Transverse colon (tissue), 4 donors: ENCODE measurements around the gene HMCN1. TPM values are rescaled to one million over a fixed set of nuclear protein-coding genes. Genes with fewer than 3 reads are reported as not detected.

Experiments
- DNase-seq: peaks from one replicate; pipeline ENCODE4 v3.0.0-alpha.2; 2019
- H3K27ac ChIP-seq, 4 donors: fragments of 200-600 bp; sonication (generic); 2 replicates each; pipeline ENCODE4 v1.5.1; 2016 to 2018; ENCODE audit warnings: inconsistent platforms in 4 of 4
- H3K27me3 ChIP-seq: fragments of 200-600 bp; sonication (generic); 2 replicates; pipeline ENCODE4 v1.5.1; 2017; ENCODE audit warnings: inconsistent platforms
- H3K36me3 ChIP-seq, 4 donors: fragments of 200-600 bp; sonication (generic); 2 replicates each; pipeline ENCODE4 v1.5.1; 2017 to 2019; ENCODE audit warnings: inconsistent platforms in 4 of 4
- H3K4me1 ChIP-seq, 4 donors: fragments of 200-600 bp; sonication (generic); 2 replicates each; pipeline ENCODE4 v1.5.1; 2017 to 2020; ENCODE audit warnings: inconsistent platforms in 4 of 4
- H3K4me3 ChIP-seq, 4 donors: fragments of 200-600 bp; sonication (generic); 1 replicate in 1 of 4; 2 replicates in 3 of 4; pipeline versions ENCODE4 v1.5.1 to v1.6.1; 2017 to 2019; ENCODE audit warnings: inconsistent platforms in 4 of 4
- H3K9me3 ChIP-seq, 2 donors: fragments of 200-600 bp; sonication (generic); 2 replicates each; pipeline ENCODE4 v1.5.1; 2017 to 2019; ENCODE audit warnings: inconsistent platforms in 2 of 2
- CTCF ChIP-seq, 5 experiments: fragments of 200-600 bp in 3 of 5; fragments of 450-650 bp in 2 of 5; sonication (generic) in 3 of 5; IDR thresholded peaks; 1 replicate in 2 of 5; 2 replicates in 3 of 5; pipeline ENCODE4 v1.5.1; 2016 to 2017; ENCODE audit warnings: antibody characterized with exemption in 5 of 5, inconsistent platforms in 3 of 5, mild to moderate bottlenecking in 2 of 5, moderate library complexity in 1 of 5
- EP300 ChIP-seq: sonication (generic); formaldehyde crosslinking; IDR thresholded peaks from one replicate; pipeline ENCODE4 v1.6.1; 2017; ENCODE audit warnings: antibody characterized with exemption, low read depth
- POLR2A ChIP-seq: fragments of 450-650 bp; IDR thresholded peaks from one replicate; pipeline ENCODE4 v1.6.1; 2016; ENCODE audit warnings: antibody characterized with exemption, mild to moderate bottlenecking, moderate library complexity
- POLR2AphosphoS5 ChIP-seq, 3 donors: sonication (generic); formaldehyde crosslinking; IDR thresholded peaks; one replicate each; pipeline ENCODE4 v1.6.1; 2016; ENCODE audit warnings: antibody characterized with exemption in 3 of 3
- WGBS, 2 donors: methylation state at CpG; one replicate each; pipeline ENCODE4 v1.1.5; 2018; ENCODE audit warnings: low coverage in 1 of 2; 5-methylcytosine and 5-hydroxymethylcytosine counted together
- in situ Hi-C, 4 donors: fragments of 200-750 bp; cut with MboI; loops; one replicate each; pipeline versions ENCODE4 v1.15.0 to v1.15.1; 2017; ENCODE audit warnings: low sequenced_read_pairs in 3 of 4, low pct_ligation_motif_present in 1 of 4, low pct_unique_long_range_greater_than_20kb in 1 of 4
- intact Hi-C: fragments of 100-400 bp; cut with DNase I; formaldehyde crosslinking; loops from one replicate; pipeline ENCODE4 v1.15.1; 2023; ENCODE audit warnings: low total_unique reads
- total RNA-seq, 4 donors: library from RNA; depleted of rRNA; stranded (reverse); fragments of >200 nt; gene quantifications; one replicate each; pipeline ENCODE4 v1.1.0, GENCODE V29; 2016

HMCN1 gene
- total RNA-seq, 4 donors from 2014 or later, result 1.1 to 2.7 (median 2.1) TPM

GRCh38 chr1:186086583-186086982 lies 352.4 kb downstream of the HMCN1 start:
- DNase-seq, result no peak
- intact Hi-C loops (no loop called here), in situ Hi-C loops (no loop called here)
- Histone ChIP-seq H3K9me3 (no peaks in the 10 kb centered on the region), H3K27ac (no peak overlapping the region), H3K27me3 (no peaks in the 10 kb centered on the region), H3K36me3 (no peaks in the 10 kb centered on the region), H3K4me3 (no peak overlapping the region), H3K4me1 (peaks cover 0 to 6% (median 2%) of the 10 kb centered on the region in 4 donors)
- TF ChIP-seq CTCF (IDR thresholded peaks at IDR 0.05) (no peak), EP300 (no peak), POLR2A (no peak), POLR2AphosphoS5 (IDR thresholded peaks at IDR 0.05) (no peak)
- 90 to 97% methylated on average over 3 of the region's 3 CpGs for WGBS, 2 donors

- H3K9me3 ChIP-seq, result no peaks in the 10 kb centered on the region
- no peaks in the 10 kb centered on the region for H3K27me3 ChIP-seq
- H3K4me3 ChIP-seq, result no peak overlapping the region
- WGBS, 2 donors, result 82 to 90% methylated on average over 4 of the region's 4 CpGs
- no peak for DNase-seq
- H3K27ac ChIP-seq, result no peak overlapping the region
- H3K4me1 ChIP-seq, result no peaks in the 10 kb centered on the region
- H3K36me3 ChIP-seq, result no peaks in the 10 kb centered on the region
- in situ Hi-C loops (no loop called here), intact Hi-C loops (no loop called here)
- TF ChIP-seq CTCF (IDR thresholded peaks at IDR 0.05) (no peak), POLR2AphosphoS5 (IDR thresholded peaks at IDR 0.05) (no peak), EP300 (no peak), POLR2A (no peak)
These were observed 355.7 kb downstream of the HMCN1 start for GRCh38 chr1:186089940-186090339.

GRCh38 chr1:186091222-186091720 lies 357.1 kb downstream of the HMCN1 start:
- intact Hi-C loops, result no loop called here
- no peak overlapping the region for H3K27ac ChIP-seq
- no peaks in the 10 kb centered on the region for H3K4me1 ChIP-seq
- in situ Hi-C loops, result no loop called here
- H3K36me3 ChIP-seq, result no peaks in the 10 kb centered on the region
- no peak for TF ChIP-seq POLR2A
- no peak for TF ChIP-seq EP300
- no peak for TF ChIP-seq CTCF (IDR thresholded peaks at IDR 0.05)
- H3K27me3 ChIP-seq, result no peaks in the 10 kb centered on the region
- H3K4me3 ChIP-seq, result no peak overlapping the region
- DNase-seq, result no peak
- no peaks in the 10 kb centered on the region for H3K9me3 ChIP-seq

- in situ Hi-C loops (no loop called here), intact Hi-C loops (no loop called here)
- no peak for DNase-seq
- H3K4me1 ChIP-seq, result no peaks in the 10 kb centered on the region
- no peaks in the 10 kb centered on the region for H3K27me3 ChIP-seq
- 14 to 21% methylated on average over 2 of the region's 2 CpGs for WGBS, 2 donors
- H3K36me3 ChIP-seq, result no peaks in the 10 kb centered on the region
- no peak overlapping the region for H3K4me3 ChIP-seq
- H3K9me3 ChIP-seq, result no peaks in the 10 kb centered on the region
- H3K27ac ChIP-seq, result no peak overlapping the region
- TF ChIP-seq CTCF (IDR thresholded peaks at IDR 0.05) (no peak), POLR2AphosphoS5 (IDR thresholded peaks at IDR 0.05) (no peak), EP300 (no peak), POLR2A (no peak)
These were observed 359.2 kb downstream of the HMCN1 start for GRCh38 chr1:186093437-186093836.
